GM18909 (cell line): ENCODE data around the gene SLC35F4.

ENCODE experiments used
- ATAC-seq: cut with Tn5 transposase; IDR thresholded peaks from one replicate; pipeline ENCODE4 v1.9.1; 2021; ENCODE audit warnings: mild to moderate bottlenecking; ENCODE audit not compliant: unreplicated experiment, poor library complexity

The SLC35F4 gene

GRCh38 chr14:57559576-57559975 lies 306.3 kb downstream of the SLC35F4 start:
- no peak for ATAC-seq

- ATAC-seq, result peak; percentile 81
These were observed 316.0 kb downstream of the SLC35F4 start for GRCh38 chr14:57549765-57550420.

GRCh38 chr14:57549016-57549564 lies 316.8 kb downstream of the SLC35F4 start:
- no peak for ATAC-seq

- no peak for ATAC-seq
These were observed 318.8 kb downstream of the SLC35F4 start for GRCh38 chr14:57547131-57547530.

- peak; percentile 66 for ATAC-seq
These were observed 332.7 kb downstream of the SLC35F4 start for GRCh38 chr14:57533214-57533613.

- no peak for ATAC-seq
These were observed 335.3 kb downstream of the SLC35F4 start for GRCh38 chr14:57530571-57530970.

- no peak for ATAC-seq
These were observed 338.9 kb downstream of the SLC35F4 start for GRCh38 chr14:57526942-57527341.

GRCh38 chr14:57519043-57519442 lies 346.8 kb downstream of the SLC35F4 start:
- ATAC-seq, result no peak
